Activated T-cell treated with anti-CD3 and anti-CD28 coated beads, Interleukin-2, amount 50 U/mL, for 1 hour (primary cell): ENCODE measurements around the gene SASS6.
"Not testable (repeated sequence)": the region's sequence is repeated elsewhere in the genome, so short reads cannot be mapped to it uniquely, and the experiment has no call there.

Source experiments
- DNase-seq: peaks from one replicate; pipeline ENCODE4 v3.0.0-alpha.2; 2020

The SASS6 gene

DNA sequence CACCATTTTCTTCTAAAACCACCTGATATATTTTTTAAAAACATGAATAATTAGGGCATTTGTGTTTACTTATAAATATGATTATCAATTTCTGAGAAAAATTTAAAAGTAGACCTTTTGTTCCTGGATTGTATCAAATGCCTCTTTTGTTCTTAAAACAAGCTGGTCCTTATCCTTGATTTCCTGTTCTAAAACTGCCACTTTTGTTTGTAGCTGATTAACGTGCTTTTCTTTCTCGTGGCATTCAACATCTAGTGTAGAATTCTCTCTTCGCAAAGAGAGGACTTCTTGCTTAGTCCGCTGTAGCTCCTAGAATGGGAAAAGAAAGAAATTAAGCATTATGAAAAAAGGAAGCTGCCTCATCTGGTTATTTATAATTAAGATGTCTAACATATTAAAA is 25.0 kb downstream of the SASS6 start:
- DNase-seq, result no peak

DNA sequence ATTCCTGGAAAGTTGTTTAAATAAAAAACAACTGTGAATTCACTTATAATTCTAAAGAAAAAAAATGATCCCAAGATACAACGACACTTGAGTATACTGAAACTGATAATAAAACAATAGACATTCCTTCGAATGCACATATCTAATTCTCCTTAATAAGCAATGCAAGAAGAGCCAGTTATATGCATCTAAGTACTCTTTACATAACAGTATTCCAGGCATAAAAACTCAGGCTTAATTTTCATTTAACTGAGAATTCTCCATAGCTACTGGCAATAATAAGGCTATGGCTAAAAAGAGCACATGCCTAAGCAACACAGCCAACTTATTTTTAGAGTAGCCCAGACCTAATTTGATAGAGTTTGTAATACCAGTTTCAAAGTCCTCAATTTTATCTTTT is 31.2 kb downstream of the SASS6 start:
- DNase-seq, result no peak

DNA sequence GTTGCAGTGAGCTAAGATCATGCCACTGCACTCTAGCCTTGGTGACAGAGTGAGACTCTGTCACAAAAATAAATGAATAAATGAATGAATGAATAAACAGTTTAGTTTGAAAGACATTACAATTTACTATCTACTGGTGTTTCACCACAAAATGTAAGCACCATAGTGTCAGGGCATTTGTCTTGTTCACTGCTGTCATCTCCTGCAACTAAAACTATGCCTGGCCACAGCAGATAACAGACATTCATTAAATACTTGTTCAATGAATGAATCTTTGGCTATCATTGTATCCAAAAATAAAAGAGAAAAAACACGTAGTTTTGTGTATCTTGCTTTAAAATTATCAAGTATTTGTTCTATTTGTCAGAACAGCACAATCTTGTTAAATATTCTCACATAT is 32.5 kb downstream of the SASS6 start:
- DNase-seq, result no peak

DNA sequence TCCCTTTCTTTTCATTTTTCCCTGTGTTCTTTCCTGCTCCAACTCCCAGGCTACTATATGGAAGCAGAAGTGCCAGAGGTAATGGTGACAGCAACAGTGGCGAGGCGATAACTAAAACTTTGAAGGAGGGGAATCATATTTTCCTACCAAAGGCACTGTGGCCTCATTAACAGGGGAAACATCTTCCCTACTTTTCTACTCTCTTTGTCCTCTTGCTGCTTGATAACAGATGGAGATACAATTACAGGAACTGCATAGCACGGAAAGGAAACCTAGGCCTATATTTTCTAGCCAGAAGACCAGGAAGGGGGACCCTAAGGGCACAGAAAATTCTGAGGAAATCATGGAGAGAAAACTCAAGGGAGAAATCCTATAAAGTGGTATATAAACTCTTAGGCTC is 42.3 kb downstream of the SASS6 start:
- DNase-seq, result no peak

DNA sequence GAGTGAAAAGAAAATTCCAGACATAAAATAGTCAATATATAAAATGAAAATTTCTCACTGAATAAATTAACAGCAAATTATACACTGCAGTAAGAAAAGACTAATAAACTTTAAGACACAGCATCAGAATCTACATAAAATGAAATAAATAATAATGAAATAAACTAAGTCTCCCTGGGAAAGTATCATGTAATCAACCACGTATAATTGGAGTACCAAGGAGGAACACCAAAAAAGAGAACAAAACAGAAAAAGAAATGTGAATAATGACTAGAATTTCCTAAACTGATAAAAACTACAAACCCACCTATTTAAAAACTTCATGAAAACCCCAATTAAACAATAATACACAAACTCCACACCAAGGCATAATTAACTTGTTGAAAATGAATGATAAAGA is 43.6 kb downstream of the SASS6 start:
- no peak for DNase-seq

DNA sequence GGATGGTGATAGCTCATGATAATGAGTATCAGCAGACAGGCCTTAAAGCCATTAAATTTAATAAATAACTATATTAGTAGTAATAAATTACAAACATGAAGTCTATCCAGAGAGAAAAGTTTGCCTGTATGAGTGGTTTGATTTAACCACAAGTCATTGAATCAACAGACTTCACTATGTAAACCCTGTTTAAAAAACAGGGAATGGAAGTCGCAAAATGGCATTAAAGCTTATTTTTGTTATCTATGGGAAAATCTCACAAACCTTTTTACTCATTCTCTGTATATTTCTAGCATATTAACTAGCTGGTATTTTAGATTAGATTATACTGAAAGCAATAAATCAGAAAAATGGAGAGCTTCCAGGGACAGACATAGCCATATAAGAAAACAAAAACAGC is 45.3 kb downstream of the SASS6 start:
- DNase-seq, result no peak

DNA sequence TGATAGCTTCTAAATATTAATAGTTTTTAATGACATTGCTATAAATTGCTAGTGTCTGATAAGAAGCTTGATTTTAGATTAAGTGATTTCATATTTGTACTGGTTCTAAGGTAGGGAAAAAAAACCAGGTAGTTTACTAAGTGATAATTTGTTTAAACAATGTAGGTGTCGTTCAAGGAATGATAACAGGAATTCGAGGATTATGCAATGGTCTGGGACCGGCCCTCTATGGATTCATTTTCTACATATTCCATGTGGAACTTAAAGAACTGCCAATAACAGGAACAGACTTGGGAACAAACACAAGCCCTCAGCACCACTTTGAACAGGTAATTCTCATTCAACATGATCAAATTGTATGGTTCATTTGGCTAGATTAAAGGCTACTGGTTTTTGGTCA is 52.4 kb downstream of the SASS6 start:
- DNase-seq, result no peak

DNA sequence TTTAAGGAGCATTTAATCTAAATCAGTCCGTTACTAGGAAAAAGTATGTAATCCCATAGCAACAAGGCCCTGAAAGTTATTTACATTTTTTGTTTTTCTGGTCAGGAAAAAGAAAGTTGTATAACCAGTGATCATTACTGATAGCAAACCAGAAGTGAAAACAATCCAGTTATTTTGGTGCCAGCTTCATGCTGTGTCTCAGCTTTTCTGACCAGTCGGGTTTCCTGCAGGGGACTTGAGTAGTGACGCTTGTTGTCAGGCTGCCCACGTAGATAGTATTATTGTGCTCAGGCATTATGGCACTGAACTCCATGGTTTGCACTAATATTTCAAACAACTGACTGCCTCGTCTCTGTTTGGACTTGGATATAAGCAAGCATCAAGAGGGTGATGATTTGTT is 55.2 kb downstream of the SASS6 start:
- DNase-seq, result no peak

DNA sequence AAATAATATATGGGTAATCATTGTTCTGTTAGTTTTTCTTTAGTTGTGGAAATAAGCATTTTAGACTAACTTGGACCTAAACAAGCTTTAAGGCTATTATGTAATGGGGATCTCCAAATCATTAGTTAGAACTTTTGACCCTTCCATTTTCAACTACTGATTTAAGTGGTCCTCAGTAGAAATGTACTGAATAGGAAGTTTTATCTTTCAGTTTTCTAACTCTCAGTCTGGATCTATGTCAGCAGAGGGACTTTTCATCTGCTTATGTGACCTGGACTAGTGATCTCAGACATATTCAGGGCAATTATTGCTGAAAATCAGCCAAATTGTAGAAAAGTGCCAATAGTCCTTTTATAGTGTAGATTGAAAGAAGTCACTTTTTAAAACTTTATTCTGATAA is 56.0 kb downstream of the SASS6 start:
- no peak for DNase-seq

DNA sequence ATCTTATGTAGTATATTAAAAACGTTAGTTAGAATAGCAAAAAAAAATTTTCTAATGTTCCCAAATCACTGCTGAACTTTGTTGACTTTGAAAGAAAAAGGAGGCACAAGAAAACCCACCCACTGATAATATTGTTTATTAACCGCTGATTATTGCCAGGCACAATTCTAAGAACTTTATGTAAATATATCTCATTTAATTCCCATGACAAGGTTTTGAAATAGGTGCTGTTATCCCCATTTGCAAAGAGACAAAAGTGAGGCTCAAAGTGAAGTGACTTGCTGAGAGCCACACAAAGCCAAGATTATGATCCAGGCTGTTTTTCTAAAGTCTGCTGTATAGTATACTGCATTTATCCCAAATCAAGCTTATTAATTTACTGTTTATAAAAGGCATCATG is 56.4 kb downstream of the SASS6 start:
- DNase-seq, result no peak

DNA sequence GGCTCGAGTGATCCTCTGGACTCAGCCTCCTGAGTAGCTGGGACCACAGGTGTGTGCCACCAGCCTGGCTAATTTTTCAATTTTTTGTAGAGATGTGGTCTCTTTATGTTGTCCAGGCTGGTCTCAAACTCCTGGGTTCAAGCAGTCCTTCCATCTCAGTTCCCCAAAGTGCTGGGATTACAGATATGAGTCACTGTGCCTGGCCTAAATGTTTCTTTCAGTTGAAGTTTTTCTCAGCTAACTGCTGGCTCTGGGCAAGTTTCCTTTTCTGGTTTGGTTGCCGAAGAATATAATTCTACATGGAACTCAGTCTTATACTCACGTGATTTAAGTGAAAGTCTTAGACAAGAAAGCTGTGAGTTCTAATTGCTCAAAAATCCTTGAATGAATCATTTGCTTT is 57.0 kb downstream of the SASS6 start:
- DNase-seq, result no peak

DNA sequence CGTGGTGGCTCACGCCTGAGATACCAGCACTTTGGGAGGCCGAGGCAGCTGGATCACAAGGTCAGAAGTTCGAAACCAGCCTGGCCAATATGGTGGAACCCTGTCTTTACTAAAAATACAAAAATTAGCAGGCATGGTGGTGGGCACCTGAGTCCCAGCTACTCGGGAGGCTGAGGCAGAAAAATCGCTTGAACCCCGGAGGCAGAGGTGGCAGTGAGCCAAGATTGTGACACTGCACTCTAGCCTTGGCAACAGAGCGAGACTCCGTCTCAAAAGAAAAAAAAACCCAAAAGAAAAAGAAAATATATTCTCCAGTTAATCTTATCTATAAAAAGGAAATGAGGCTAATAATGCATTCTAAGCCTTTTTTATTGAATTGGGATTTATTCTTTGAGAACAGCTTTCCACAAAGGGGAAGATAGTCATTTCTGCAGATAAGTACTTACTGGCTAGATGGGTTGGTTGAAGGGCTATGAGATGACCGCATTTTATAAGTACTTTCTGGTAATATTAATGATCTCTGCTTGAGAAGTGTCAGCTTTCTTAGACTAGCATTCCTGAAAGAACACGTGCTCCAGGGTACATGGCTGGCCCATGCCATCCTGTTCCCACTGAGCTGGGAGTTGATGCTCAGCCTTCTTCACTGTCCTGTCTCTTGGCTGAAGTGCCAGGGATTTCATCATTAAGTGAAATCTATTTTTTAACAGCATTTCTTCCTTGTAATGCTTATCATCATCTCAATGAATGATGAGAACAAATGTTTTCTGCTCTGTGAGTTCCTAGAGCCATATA is 57.9 kb downstream of the SASS6 start:
- DNase-seq, result no peak

DNA sequence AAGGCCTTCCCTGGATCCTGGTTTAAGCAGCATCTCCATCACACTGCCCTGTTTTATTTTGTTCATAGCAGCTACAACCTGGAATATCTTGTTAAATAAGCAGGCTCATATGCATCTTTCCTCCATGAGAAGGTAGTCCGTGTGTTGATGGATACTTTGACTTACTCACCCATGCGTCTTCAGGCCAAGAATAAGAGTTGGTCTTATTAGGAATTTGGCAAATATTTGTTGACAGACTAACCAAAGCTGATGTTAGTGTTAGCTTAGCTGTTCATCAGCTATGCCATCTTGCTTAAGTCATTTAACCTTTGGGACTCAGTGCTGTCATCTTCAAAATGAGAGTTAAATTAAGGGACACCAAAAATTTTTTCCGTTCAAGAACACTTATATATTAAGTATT is 59.2 kb downstream of the SASS6 start:
- DNase-seq, result no peak

DNA sequence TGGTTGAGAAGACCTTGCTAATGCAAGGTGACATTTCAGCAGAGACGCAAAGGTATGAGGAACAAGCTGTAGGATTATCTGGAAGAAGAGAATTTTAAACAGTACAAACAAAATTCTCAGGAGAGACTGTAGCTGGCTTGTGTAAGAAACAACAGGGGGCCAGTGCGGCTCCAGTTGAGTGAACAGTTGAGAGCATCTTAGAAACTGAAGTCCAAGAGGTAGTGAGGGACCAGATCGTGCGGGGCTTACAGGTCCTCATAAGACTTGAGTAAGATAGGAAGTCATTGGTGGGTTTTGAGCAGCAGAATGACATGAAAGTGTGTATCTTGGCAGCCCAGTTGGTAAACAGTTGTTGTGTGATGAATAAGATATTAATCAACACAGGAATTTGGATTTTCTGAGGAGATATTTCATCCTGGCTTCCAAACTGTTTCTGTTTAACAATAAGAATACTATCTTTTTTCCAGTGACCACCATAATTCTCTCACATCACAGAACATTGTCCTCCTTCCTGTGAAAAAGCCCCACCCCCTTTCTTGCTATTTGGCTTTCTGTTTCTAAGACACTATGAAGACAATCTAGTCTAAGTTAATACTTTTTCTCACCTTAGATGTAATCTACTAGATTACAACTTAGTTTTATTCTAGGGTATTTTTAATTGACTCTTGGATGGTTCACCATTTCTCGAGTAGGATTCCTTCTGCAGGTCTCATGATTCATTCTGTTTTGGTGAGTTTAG is 62.4 kb downstream of the SASS6 start:
- no peak for DNase-seq

DNA sequence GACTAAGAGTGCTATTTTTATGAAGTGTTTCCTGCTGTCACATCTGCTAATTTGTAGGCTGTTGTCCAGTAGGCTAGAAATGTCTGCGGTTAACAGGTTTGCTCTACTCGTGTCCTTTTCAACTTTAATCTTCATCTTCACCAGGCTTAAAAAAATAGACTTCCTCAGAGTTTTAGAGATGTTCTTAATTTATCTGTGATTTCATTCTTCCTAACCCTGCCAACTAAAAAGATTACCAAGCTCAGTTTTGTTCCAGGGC is 66.8 kb downstream of the SASS6 start:
- no peak for DNase-seq

DNA sequence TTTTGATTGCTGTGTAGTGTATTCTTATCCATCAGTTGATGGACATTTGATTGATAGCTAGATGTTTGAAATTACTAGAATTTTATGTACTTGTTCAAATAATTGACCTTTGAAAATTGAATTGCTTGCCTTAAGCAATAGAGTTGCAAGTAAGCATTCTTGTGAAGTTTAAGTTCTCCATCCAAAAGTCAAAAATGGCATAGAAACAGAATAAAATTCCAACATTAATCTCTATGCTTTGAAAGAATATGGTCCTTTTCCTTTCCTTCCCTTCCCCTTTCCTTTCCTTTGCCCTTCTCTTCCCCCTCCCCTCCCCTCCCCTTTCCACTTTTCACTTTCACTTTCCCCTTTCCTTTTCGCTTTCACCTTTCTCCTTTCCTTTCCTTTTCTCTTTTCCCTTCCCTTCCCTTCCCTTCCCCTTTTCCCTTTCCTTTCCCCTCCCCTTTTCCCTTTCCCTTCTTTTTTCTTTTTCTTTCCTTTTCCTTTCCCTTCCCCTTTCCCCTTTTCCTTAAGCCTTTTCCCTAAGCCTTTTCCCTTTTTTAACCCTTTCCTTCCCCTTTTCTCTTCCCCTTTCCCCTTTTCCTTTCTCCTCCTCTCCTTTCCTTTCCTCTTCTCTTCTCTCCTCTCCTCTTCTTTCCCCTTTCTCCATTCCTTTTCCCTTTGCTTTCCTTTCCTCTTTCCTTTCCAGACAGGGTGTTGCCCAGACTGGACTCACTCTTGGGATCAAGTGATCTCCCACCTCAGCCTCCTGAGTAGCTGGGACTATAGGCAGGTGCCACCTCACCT is 67.4 kb downstream of the SASS6 start:
- DNase-seq, result no peak

DNA sequence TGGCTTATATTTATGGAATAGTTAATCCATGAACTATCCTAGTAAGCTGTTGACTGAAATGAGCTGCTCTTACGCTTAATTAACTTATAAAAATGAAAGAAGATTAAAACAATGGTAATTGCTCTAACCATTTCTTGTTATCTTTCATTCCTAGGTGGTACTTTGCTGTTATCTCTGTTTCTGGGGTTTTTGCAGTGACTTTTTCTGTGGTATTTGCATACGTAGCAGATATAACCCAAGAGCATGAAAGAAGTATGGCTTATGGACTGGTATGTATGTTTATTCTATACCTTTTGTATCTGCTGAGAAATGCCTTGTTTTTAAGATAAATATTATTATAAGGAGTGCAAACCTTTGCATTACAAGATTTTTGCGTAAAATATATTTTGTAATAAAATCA is 71.0 kb downstream of the SASS6 start:
- no peak for DNase-seq

DNA sequence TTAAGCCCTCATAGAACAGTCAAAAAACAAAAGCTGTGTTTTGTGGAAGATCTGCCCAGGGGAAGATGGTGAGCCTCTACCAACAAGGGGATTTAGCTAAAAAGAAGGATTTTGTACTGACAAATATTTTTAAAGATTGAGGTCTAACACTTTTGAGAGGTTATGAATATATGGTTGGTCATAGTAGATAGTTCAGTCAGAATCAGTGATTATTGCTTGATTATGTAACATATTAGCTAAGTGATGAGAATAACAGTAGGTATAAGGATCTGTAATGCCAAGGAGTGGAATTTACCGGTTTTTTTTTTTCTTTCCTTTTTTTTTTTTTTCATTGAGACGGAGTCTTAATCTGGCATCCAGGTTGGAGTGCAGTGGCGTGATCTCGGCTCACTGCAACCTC is 79.0 kb downstream of the SASS6 start:
- DNase-seq, result no peak

DNA sequence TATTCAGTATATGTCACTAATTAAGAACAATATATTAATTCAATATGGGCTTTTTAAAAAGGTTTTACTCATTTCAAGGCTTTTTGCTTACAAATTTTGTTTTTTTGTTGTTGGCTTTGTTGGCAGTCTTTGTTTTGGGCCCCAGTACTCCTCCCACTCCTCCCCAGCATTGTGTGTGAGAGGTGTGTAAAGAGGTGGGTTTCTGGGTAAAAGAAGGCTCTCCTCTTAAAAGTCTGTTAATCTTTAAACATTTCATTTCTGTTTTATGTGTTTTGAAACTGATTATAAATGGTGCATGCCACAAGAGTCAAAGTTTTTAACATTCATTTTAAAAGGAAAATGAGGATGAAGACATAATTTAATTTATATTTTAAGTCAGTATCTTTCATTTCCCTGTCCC is 79.6 kb downstream of the SASS6 start:
- DNase-seq, result no peak

DNA sequence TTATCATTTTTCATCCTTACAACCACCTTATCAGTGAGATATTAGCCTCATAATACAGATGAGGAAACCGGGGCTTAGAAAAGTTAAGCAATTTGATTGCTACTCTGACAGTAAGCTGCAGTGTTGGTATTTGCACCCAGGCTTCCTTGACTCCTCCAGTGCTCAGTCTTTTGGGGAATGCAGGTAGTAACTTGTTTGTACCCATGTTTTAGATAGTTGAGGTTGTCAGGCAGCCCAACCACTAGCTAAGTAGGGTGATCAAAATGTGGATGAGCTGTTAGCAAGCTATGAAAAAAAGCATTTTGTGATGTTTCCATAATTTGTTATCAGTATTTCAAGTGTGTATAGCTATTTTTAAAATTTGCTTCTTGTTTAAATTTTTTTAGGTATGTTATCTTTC is 80.8 kb downstream of the SASS6 start:
- DNase-seq, result no peak

DNA sequence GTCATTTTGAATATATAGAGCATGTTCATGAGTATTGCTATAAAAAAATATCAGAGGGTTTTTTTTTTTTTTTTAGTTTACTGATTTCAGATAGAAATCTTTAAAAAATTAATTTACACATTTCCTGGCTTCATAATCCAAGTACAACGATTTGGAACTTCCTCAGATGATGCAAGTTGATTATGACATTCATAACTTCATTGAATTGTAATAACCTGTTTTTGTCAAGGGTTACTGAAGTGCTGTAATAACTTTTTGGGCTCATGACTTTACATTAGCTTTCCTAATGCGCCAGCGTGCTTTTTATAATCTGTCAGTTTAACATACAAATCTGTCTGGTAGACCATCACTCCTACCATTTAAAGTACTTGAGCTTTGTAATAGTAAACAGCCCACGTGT is 81.3 kb downstream of the SASS6 start:
- DNase-seq, result no peak

DNA sequence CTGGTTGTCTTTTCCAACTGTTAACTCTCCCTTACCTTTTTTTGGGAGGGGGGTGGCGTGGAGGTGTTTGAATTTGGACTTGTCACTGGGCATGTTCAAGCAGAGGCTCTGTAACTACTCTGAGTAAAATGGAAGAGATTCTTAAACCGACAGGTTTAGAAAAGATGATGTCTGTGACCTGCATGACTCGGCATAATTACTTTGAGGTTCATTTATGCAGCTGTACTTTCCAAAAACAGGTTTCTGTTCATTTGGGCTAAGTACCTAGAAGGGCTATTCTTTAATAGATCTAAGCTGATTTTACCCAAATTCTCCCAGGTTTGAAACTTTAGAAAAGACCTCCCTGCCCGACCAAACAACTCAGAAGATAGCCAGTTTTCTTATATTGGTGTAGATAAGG is 82.6 kb downstream of the SASS6 start:
- DNase-seq, result no peak

DNA sequence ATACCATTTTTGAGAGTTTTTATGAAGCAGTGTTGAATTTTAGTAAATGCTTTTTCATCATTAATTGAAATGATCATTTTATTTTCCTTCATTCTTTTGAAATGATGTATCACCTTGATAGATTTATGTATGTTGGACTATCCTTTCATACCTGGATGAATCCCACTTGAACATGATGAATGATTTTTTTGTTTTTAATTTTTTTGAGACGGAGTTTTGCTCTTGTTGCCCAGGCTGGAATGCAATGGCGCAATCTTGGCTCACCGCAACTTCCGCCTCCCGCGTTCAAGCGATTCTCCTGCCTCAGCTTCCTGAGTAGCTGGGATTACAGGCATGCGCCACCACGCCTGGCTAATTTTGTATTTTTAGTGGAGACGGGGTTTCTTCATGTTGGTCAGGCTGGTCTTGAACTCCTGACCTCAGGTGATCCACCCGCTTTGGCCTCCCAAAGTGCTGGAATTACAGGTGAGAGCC is 85.5 kb downstream of the SASS6 start:
- not testable (repeated sequence) for DNase-seq

DNA sequence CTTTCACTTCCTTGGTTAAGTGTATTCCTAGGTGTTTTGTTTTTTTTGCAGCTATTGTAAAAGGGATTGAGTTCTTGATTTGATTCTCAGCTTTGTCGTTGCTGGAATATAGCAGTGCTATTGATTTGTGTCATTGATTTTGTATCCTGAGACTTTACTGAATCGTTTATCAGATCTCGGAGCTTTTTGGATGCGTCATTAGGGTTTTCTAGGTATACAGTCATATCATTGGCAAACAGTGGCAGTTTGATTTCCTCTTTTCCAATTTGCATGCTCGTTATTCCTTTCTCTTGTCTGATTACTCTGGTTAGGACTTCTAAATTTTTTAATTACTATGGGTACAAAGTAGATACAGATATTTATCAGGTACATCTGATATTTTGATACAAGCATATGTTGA is 87.5 kb downstream of the SASS6 start:
- no peak for DNase-seq
